ENCODE results near the gene PTPRCAP. TPM values are rescaled to one million over a fixed set of nuclear protein-coding genes. Genes with fewer than 3 reads are reported as not detected.

The PTPRCAP gene
- total and polyA plus RNA-seq, 9 of the 15 experiments (the other 6 are each of a cell fraction or from before 2014, with no cell fraction given) = 0.22 to 2.0 (median 1.1) TPM; not detected in 4

DNA sequence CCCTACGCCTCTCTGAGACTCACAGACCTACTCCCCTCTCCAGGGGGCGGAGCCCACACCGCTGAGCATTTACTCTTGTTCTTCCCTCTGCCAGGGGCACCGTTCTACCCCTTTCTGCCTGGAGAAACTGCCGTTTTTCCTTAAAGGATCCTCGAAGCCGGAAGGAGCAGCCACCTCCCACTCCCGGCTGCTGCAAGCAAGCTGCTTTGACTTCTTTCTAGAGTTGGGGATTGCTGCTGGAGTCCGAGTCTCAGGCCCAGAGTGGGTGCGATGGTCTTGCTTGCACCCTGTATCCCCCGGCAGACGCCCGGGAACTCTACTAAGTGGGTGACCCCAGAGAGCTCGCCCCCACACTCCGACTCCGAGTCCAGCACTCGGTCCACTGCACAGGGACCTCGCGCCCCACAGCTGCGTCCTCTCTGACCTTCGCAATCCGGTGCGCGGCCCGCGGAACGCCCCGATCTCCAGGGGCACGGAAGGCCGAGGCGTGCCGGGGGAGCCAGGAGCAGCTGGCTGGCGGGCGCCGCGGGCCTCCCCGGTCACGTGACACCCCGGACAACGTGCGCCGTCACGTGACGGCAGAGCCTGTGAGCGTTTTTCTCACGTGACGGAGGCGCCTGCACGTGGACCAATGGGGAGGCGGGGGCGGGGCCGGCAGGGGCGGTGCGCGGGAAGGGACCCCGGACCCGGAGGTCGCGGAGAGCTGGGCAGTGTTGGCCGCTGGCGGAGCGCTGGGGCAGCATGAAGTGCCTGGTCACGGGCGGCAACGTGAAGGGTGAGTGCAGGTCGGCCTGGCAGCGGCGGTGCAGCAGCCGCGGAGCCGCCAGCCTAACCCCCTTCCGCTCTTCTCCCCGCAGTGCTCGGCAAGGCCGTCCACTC, 45.9 kb downstream of the PTPRCAP start, which contains the start of gene RAD9A (continued):
- TF ChIP-seq, protein P1, sequence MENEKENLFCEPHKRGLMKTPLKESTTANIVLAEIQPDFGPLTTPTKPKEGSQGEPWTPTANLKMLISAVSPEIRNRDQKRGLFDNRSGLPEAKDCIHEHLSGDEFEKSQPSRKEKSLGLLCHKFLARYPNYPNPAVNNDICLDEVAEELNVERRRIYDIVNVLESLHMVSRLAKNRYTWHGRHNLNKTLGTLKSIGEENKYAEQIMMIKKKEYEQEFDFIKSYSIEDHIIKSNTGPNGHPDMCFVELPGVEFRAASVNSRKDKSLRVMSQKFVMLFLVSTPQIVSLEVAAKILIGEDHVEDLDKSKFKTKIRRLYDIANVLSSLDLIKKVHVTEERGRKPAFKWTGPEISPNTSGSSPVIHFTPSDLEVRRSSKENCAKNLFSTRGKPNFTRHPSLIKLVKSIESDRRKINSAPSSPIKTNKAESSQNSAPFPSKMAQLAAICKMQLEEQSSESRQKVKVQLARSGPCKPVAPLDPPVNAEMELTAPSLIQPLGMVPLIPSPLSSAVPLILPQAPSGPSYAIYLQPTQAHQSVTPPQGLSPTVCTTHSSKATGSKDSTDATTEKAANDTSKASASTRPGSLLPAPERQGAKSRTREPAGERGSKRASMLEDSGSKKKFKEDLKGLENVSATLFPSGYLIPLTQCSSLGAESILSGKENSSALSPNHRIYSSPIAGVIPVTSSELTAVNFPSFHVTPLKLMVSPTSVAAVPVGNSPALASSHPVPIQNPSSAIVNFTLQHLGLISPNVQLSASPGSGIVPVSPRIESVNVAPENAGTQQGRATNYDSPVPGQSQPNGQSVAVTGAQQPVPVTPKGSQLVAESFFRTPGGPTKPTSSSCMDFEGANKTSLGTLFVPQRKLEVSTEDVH (IDR thresholded peaks at IDR 0.05; ENCODE audit: low read depth, partially characterized antibody) = peak; percentile 94
- TF ChIP-seq PPARD (CRISPR knock-in tag; IDR thresholded peaks at IDR 0.05) = no peak
- TF ChIP-seq, protein P2, sequence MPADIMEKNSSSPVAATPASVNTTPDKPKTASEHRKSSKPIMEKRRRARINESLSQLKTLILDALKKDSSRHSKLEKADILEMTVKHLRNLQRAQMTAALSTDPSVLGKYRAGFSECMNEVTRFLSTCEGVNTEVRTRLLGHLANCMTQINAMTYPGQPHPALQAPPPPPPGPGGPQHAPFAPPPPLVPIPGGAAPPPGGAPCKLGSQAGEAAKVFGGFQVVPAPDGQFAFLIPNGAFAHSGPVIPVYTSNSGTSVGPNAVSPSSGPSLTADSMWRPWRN (IDR thresholded peaks at IDR 0.05; ENCODE audit: low read depth) = peak; percentile 46; the same call in 1 of the 2 replicates
- TF ChIP-seq, protein P3, sequence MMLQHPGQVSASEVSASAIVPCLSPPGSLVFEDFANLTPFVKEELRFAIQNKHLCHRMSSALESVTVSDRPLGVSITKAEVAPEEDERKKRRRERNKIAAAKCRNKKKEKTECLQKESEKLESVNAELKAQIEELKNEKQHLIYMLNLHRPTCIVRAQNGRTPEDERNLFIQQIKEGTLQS (IDR thresholded peaks at IDR 0.05) = peak; percentile 55
- TF ChIP-seq, protein P3 (CRISPR knock-in tag; conservative IDR thresholded peaks at IDR 0.05) = peak; percentile 86
- TF ChIP-seq ZNF316 (IDR thresholded peaks at IDR 0.05) = no peak
- no peak for TF ChIP-seq ZNF184 (CRISPR knock-in tag; IDR thresholded peaks at IDR 0.05)
- TF ChIP-seq SMARCA5 (IDR thresholded peaks at IDR 0.05) = no peak
- TF ChIP-seq, protein P4, sequence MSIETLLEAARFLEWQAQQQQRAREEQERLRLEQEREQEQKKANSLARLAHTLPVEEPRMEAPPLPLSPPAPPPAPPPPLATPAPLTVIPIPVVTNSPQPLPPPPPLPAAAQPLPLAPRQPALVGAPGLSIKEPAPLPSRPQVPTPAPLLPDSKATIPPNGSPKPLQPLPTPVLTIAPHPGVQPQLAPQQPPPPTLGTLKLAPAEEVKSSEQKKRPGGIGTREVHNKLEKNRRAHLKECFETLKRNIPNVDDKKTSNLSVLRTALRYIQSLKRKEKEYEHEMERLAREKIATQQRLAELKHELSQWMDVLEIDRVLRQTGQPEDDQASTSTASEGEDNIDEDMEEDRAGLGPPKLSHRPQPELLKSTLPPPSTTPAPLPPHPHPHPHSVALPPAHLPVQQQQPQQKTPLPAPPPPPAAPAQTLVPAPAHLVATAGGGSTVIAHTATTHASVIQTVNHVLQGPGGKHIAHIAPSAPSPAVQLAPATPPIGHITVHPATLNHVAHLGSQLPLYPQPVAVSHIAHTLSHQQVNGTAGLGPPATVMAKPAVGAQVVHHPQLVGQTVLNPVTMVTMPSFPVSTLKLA (conservative IDR thresholded peaks at IDR 0.05) = peak; percentile 100
- TF ChIP-seq ZNF232 (CRISPR knock-in tag; IDR thresholded peaks at IDR 0.05) = peak; percentile 77
- peak; percentile 89 for TF ChIP-seq CREM (IDR thresholded peaks at IDR 0.05; ENCODE audit: low read depth)
- TF ChIP-seq PYGO2 (tag; IDR thresholded peaks at IDR 0.05) = 0 out of 2 replicates have a peak, but pooled peaks have one; percentile 7
- TF ChIP-seq SLC30A9 (CRISPR knock-in tag; IDR thresholded peaks at IDR 0.05) = no peak
- no peak for TF ChIP-seq FOXM1 (IDR thresholded peaks at IDR 0.05; ENCODE audit: low read depth)
- TF ChIP-seq FOXM1 (CRISPR knock-in tag; IDR thresholded peaks at IDR 0.05; ENCODE audit: low read depth) = peak; percentile 72; the same call in 1 of the 2 replicates
- TF ChIP-seq RUNX1 (IDR thresholded peaks at IDR 0.05; ENCODE audit: low read depth) = no peak
- no peak for TF ChIP-seq PTRF (tag; IDR thresholded peaks at IDR 0.05)
- no peak for TF ChIP-seq DDX20 (tag; IDR thresholded peaks at IDR 0.05; ENCODE audit: low read depth)
- TF ChIP-seq, protein P5, sequence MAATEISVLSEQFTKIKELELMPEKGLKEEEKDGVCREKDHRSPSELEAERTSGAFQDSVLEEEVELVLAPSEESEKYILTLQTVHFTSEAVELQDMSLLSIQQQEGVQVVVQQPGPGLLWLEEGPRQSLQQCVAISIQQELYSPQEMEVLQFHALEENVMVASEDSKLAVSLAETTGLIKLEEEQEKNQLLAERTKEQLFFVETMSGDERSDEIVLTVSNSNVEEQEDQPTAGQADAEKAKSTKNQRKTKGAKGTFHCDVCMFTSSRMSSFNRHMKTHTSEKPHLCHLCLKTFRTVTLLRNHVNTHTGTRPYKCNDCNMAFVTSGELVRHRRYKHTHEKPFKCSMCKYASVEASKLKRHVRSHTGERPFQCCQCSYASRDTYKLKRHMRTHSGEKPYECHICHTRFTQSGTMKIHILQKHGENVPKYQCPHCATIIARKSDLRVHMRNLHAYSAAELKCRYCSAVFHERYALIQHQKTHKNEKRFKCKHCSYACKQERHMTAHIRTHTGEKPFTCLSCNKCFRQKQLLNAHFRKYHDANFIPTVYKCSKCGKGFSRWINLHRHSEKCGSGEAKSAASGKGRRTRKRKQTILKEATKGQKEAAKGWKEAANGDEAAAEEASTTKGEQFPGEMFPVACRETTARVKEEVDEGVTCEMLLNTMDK (IDR thresholded peaks at IDR 0.05; ENCODE audit: borderline replicate concordance, insufficient read depth, low read depth, low read length, poor library complexity, severe bottlenecking) = no peak
